NCI-H524 (cell line): ENCODE results near the gene AGXT2.

Experiments used
- DNase-seq, 2 experiments: peaks; one replicate each; lab custom pipeline; 2025; lab: John Stamatoyannopoulos, UW

AGXT2 gene

DNA sequence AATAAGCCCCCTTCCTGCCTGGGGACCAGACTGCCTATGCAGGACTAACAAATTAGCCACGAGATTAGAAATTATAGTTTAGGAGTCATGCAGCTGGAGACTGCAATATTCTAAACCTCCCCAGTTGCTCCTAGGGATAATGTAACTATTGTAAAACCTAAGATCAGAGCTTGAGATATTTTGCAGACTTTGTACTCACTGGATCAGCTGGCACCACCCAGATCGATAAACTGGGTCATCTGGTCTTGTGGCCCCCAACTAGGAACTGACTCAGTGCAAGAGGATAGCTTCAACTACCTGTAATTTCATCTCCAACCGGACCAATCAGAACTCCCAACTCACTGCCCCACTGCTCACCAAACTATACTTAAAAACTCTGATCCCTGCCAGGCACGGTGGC is 80.2 kb downstream of the AGXT2 start:
- DNase-seq: no peak

DNA sequence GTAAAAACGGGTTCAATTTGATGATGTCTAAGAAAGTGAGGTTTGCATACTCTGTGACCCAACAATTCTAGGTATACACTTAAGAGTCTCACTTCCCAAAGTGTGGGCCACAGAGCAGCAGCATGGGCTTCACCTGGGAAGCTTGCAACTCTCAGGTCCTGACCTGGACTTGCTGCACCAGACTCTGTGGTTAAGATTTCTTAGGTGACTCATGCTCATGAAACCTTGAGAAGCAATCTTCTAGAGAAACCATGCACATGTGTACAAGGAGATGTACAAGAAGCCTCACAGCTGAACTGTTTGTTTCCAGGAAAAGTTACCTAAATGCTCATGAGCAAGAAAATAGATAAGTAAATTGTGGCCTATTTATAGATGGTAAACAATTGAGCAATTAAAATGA is 88.4 kb downstream of the AGXT2 start:
- no peak for DNase-seq

DNA sequence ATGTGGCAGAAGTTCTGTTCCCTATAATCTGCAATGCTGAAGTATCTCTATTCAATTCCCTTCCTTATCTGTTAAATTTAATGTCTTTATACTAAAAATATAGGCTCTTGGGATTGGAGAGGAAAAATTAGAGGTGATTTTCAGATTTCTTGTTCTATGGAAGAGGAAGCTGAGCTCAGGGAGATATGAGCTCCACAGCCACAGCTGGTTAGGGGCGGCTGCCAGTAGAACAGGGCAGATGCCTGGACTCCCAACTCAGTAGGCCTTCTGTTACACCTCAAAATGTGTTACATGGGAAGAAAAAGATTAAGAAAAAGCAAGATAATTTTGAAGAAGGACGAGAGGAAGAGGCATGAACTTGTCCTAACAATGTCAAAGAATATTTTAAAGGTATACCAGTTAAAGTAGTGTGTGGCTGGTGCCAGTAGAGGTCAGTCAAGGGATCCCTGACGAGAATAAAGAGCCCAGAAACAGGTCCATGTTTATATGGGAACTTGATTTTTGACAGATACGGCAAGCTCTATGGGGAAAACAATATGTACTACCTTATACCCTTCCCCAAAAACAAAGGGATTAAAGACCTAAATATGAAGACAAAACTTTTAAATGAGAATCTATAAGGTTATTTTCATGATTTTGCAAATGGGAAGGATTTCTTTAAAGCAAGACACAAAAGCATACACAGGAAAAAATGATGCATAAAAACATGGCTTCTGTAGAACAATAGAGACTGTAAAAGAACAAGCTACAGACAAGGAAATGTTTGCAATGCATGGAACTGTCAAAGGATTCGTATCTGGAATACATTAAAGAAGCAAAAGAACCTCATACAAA is 89.7 kb downstream of the AGXT2 start:
- peak; percentile 17 to 43 for DNase-seq

DNA sequence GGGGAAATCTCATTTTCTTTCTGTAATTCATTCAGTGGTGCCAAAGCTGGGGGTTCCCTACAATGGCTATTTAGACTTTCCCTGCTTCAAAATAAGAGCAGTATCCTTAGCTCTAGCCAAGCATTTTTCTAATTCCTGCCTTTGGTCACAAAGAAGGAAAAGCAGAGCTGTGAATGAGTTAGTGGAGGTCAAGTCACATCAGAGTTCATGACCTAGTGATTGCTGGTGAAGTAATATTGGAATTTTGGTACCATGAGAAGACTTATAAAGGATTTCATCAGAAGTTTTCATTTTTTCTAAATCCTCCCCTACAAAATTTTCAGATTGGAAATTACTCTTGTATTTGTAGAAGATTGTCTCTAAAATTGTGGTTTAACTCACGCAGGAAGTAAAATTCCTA is 90.4 kb downstream of the AGXT2 start:
- DNase-seq: no peak
